ENCODE results near the gene MEGF11. TPM values are rescaled to one million over a fixed set of nuclear protein-coding genes. Genes with fewer than 3 reads are reported as not detected.

MEGF11 gene
- total and polyA plus RNA-seq, 9 donors, result 0.04 to 11.4 (median 0.40) TPM; not detected in 2

GRCh38 chr15:66017000-66017399 lies 236.6 kb downstream of the MEGF11 start:
- no peak for TF ChIP-seq CTCF (IDR thresholded peaks at IDR 0.05)
- no peak for TF ChIP-seq POLR2A (IDR thresholded peaks at IDR 0.05)
- no peak for TF ChIP-seq EP300 (IDR thresholded peaks at IDR 0.05)
- no peak for DNase-seq
- 69 to 74% (median 73%) methylated on average over 7 of the region's 7 CpGs for whole genome bisulfite sequencing, 3 donors
- intact Hi-C loops (cut with DNase I), result no loop called here
- H3K9me3 ChIP-seq, result no peaks in the 10 kb centered on the region
- H3K27ac ChIP-seq, result no peak overlapping the region
- no peaks in the 10 kb centered on the region for H3K4me1 ChIP-seq (ENCODE audit: insufficient read depth)
- H3K27me3 ChIP-seq, result no peaks in the 10 kb centered on the region
- no peaks in the 10 kb centered on the region for H3K36me3 ChIP-seq
- no peak overlapping the region for H3K4me3 ChIP-seq

GRCh38 chr15:66016199-66016598 lies 237.4 kb downstream of the MEGF11 start:
- H3K9me3 ChIP-seq, result no peaks in the 10 kb centered on the region
- no peaks in the 10 kb centered on the region for H3K27me3 ChIP-seq
- WGBS, 3 donors, result 35 to 50% (median 39%) methylated on average over 5 of the region's 5 CpGs
- TF ChIP-seq EP300 (IDR thresholded peaks at IDR 0.05) (no peak), CTCF (IDR thresholded peaks at IDR 0.05) (no peak), POLR2A (IDR thresholded peaks at IDR 0.05) (no peak)
- DNase-seq, result no peak
- no peaks in the 10 kb centered on the region for H3K4me1 ChIP-seq (ENCODE audit: insufficient read depth)
- no peak overlapping the region for H3K4me3 ChIP-seq
- H3K36me3 ChIP-seq, result no peaks in the 10 kb centered on the region
- intact Hi-C loops (cut with DNase I), result no loop called here
- H3K27ac ChIP-seq, result no peak overlapping the region

GRCh38 chr15:66014635-66015182 lies 238.8 kb downstream of the MEGF11 start:
- H3K9me3 ChIP-seq, result no peaks in the 10 kb centered on the region
- 71% methylated on average over 8 of the region's 8 CpGs for WGBS, 3 donors
- no peak overlapping the region for H3K4me3 ChIP-seq
- H3K36me3 ChIP-seq, result no peaks in the 10 kb centered on the region
- no peaks in the 10 kb centered on the region for H3K27me3 ChIP-seq
- intact Hi-C loops (cut with DNase I), result no loop called here
- H3K27ac ChIP-seq, result no peak overlapping the region
- TF ChIP-seq CTCF (IDR thresholded peaks at IDR 0.05) (no peak), POLR2A (IDR thresholded peaks at IDR 0.05) (no peak), EP300 (IDR thresholded peaks at IDR 0.05) (no peak)
- DNase-seq, result no peak
- no peaks in the 10 kb centered on the region for H3K4me1 ChIP-seq (ENCODE audit: insufficient read depth)

GRCh38 chr15:66014022-66014421 lies 239.5 kb downstream of the MEGF11 start:
- no peaks in the 10 kb centered on the region for H3K4me1 ChIP-seq (ENCODE audit: insufficient read depth)
- intact Hi-C loops (cut with DNase I), result no loop called here
- 73 to 80% (median 75%) methylated on average over 5 of the region's 5 CpGs for WGBS, 3 donors
- no peaks in the 10 kb centered on the region for H3K9me3 ChIP-seq
- no peaks in the 10 kb centered on the region for H3K36me3 ChIP-seq
- H3K4me3 ChIP-seq, result no peak overlapping the region
- H3K27me3 ChIP-seq, result no peaks in the 10 kb centered on the region
- no peak overlapping the region for H3K27ac ChIP-seq
- DNase-seq, result no peak
- TF ChIP-seq POLR2A (IDR thresholded peaks at IDR 0.05) (no peak), CTCF (IDR thresholded peaks at IDR 0.05) (no peak), EP300 (IDR thresholded peaks at IDR 0.05) (no peak)
